Trophoblast cell (in vitro differentiated cells and primary cell): ENCODE data around the gene DEPDC5.

ENCODE experiments used
- DNase-seq, 2 donors: peaks; one replicate each; pipeline ENCODE4 v3.0.0-alpha.2; 2016
- H2AFZ ChIP-seq: 2 replicates; pipeline ENCODE4 v1.6.1; 2013; ENCODE audit warnings: low read length, moderate library complexity, mild to moderate bottlenecking; ENCODE audit not compliant: insufficient read depth, poor library complexity
- H2AK5ac ChIP-seq: 2 replicates; pipeline ENCODE4 v1.6.1; 2013; ENCODE audit warnings: mild to moderate bottlenecking, low read length
- H2BK120ac ChIP-seq: 2 replicates; pipeline ENCODE4 v1.6.1; 2013; ENCODE audit warnings: low read length, mild to moderate bottlenecking, moderate library complexity; ENCODE audit not compliant: insufficient read depth, poor library complexity
- H2BK12ac ChIP-seq: 2 replicates; pipeline ENCODE4 v1.6.1; 2013; ENCODE audit warnings: mild to moderate bottlenecking, low read length, moderate library complexity
- H2BK5ac ChIP-seq: 2 replicates; pipeline ENCODE4 v1.6.1; 2013; ENCODE audit warnings: low read length, low read depth, moderate library complexity, mild to moderate bottlenecking; ENCODE audit not compliant: poor library complexity
- H3K14ac ChIP-seq: 2 replicates; pipeline ENCODE4 v1.6.1; 2013; ENCODE audit warnings: mild to moderate bottlenecking, low read length
- H3K18ac ChIP-seq: 2 replicates; pipeline ENCODE4 v1.6.1; 2013; ENCODE audit warnings: mild to moderate bottlenecking, low read length
- H3K23ac ChIP-seq: 2 replicates; pipeline ENCODE4 v1.6.1; 2013; ENCODE audit warnings: low read length
- H3K27ac ChIP-seq: 2 replicates; pipeline ENCODE4 v1.5.1; 2013; ENCODE audit warnings: low read depth, mild to moderate bottlenecking, inconsistent platforms, low read length, moderate library complexity
- H3K27me3 ChIP-seq: 2 replicates; pipeline ENCODE4 v1.6.1; 2013; ENCODE audit warnings: inconsistent platforms, mild to moderate bottlenecking, low read length, moderate library complexity; ENCODE audit not compliant: insufficient read depth
- H3K36me3 ChIP-seq, 2 experiments: 1 replicate in 1 of 2; 2 replicates in 1 of 2; pipeline ENCODE4 v1.6.1; 2013; ENCODE audit warnings: low read length in 2 of 2, mild to moderate bottlenecking in 2 of 2, moderate library complexity in 1 of 2; ENCODE audit not compliant: insufficient read depth in 2 of 2, control insufficient read depth in 1 of 2
- H3K4ac ChIP-seq: 2 replicates; pipeline ENCODE4 v1.6.1; 2013; ENCODE audit warnings: low read depth, mild to moderate bottlenecking, low read length, moderate library complexity
- H3K4me1 ChIP-seq, 2 experiments: 1 replicate in 1 of 2; 2 replicates in 1 of 2; pipeline ENCODE4 v1.6.1; 2013; ENCODE audit warnings: low read length in 2 of 2, mild to moderate bottlenecking in 2 of 2, moderate library complexity in 1 of 2; ENCODE audit not compliant: insufficient read depth in 2 of 2, control insufficient read depth in 1 of 2
- H3K4me2 ChIP-seq: 2 replicates; pipeline ENCODE4 v1.6.1; 2013; ENCODE audit warnings: inconsistent platforms, mild to moderate bottlenecking, low read length, moderate library complexity
- H3K4me3 ChIP-seq: 2 replicates; pipeline ENCODE4 v1.5.1; 2013; ENCODE audit warnings: mild to moderate bottlenecking, low read depth, low read length, inconsistent platforms
- H3K79me1 ChIP-seq: one replicate; pipeline ENCODE4 v1.6.1; 2013; ENCODE audit warnings: low read length
- H3K79me2 ChIP-seq: 2 replicates; pipeline ENCODE4 v1.6.1; 2013; ENCODE audit warnings: low read length, mild to moderate bottlenecking; ENCODE audit not compliant: control insufficient read depth, insufficient read depth, poor library complexity
- H3K9ac ChIP-seq: 2 replicates; pipeline ENCODE4 v1.6.1; 2013; ENCODE audit warnings: mild to moderate bottlenecking, low read length
- H3K9me3 ChIP-seq: 2 replicates; pipeline ENCODE4 v1.6.1; 2013; ENCODE audit warnings: low read depth, mild to moderate bottlenecking, control low read depth, inconsistent platforms, low read length; ENCODE audit not compliant: insufficient read depth
- H4K12ac ChIP-seq: 2 replicates; pipeline ENCODE4 v1.6.1; 2013; ENCODE audit warnings: low read depth, mild to moderate bottlenecking, low read length, moderate library complexity
- H4K8ac ChIP-seq: 2 replicates; pipeline ENCODE4 v1.6.1; 2013; ENCODE audit warnings: low read depth, mild to moderate bottlenecking, low read length, moderate library complexity
- H4K91ac ChIP-seq: one replicate; pipeline ENCODE4 v1.6.1; 2013; ENCODE audit warnings: low read depth, mild to moderate bottlenecking, low read length, moderate library complexity
- WGBS: extraction: QIAGEN DNeasy Blood & Tissue Kit; methylation state at CpG from one replicate; pipeline ENCODE4 v1.1.7; 2013; ENCODE audit warnings: missing lambda C conversion rate; ENCODE audit not compliant: insufficient read length, insufficient coverage; ENCODE audit errors: extremely low coverage; 5-methylcytosine and 5-hydroxymethylcytosine counted together

The DEPDC5 gene

GRCh38 chr22:31898926-31899325, 145.1 kb downstream of the DEPDC5 start:
- H3K4me3 ChIP-seq, result no peak overlapping the region
- H3K27me3 ChIP-seq, result no peaks in the 10 kb centered on the region
- no peak overlapping the region for H3K18ac ChIP-seq
- H3K4me2 ChIP-seq, result no peak overlapping the region
- H2AFZ ChIP-seq, result no peak overlapping the region
- H2BK5ac ChIP-seq, result peak overlapping the region; percentile 15
- no peak overlapping the region for H3K27ac ChIP-seq
- H4K91ac ChIP-seq, result no peak overlapping the region
- no CpG with 5 or more reads among the region's 2 CpGs for WGBS
- H3K14ac ChIP-seq, result no peak overlapping the region
- H4K12ac ChIP-seq, result no peak overlapping the region
- H3K4ac ChIP-seq, result no peak overlapping the region
- H3K79me1 ChIP-seq, result no peaks in the 10 kb centered on the region
- H3K9ac ChIP-seq, result no peak overlapping the region
- no peaks in the 10 kb centered on the region for H3K4me1 ChIP-seq
- no peak overlapping the region for H2AK5ac ChIP-seq
- no peak for DNase-seq
- H3K36me3 ChIP-seq, result peaks cover 7 to 15% of the 10 kb centered on the region in 2 experiments
- no peak overlapping the region for H4K8ac ChIP-seq
- no peaks in the 10 kb centered on the region for H3K79me2 ChIP-seq
- H2BK12ac ChIP-seq, result no peak overlapping the region
- H2BK120ac ChIP-seq, result peak overlapping the region; percentile 5
- no peaks in the 10 kb centered on the region for H3K9me3 ChIP-seq
- no peak overlapping the region for H3K23ac ChIP-seq

- Histone ChIP-seq H3K14ac (no peak overlapping the region), H4K12ac (no peak overlapping the region), H3K4me2 (no peak overlapping the region), H3K36me3 (peaks cover 7 to 15% of the 10 kb centered on the region in 2 experiments), H3K23ac (no peak overlapping the region), H2AK5ac (no peak overlapping the region), H3K18ac (no peak overlapping the region), H3K9ac (no peak overlapping the region), H3K79me1 (no peaks in the 10 kb centered on the region), H2AFZ (no peak overlapping the region), H3K4me1 (no peaks in the 10 kb centered on the region), H2BK120ac (no peak overlapping the region), H3K4me3 (no peak overlapping the region), H3K27ac (no peak overlapping the region), H2BK12ac (no peak overlapping the region), H3K9me3 (no peaks in the 10 kb centered on the region), H4K8ac (no peak overlapping the region), H3K4ac (no peak overlapping the region), H2BK5ac (no peak overlapping the region), H3K79me2 (no peaks in the 10 kb centered on the region), H3K27me3 (no peaks in the 10 kb centered on the region), H4K91ac (no peak overlapping the region)
- WGBS, result no CpG with 5 or more reads among the region's 4 CpGs
- no peak for DNase-seq
Measured at GRCh38 chr22:31899669-31900068, 145.8 kb downstream of the DEPDC5 start.

GRCh38 chr22:31901388-31902137, 147.7 kb downstream of the DEPDC5 start:
- no peak for DNase-seq
- Histone ChIP-seq H3K18ac (no peak overlapping the region), H3K4me2 (no peak overlapping the region), H4K8ac (no peak overlapping the region), H3K4me1 (peaks cover 0 to 2% of the 10 kb centered on the region in 2 experiments), H3K36me3 (peaks cover 15 to 21% of the 10 kb centered on the region in 2 experiments), H3K79me1 (no peaks in the 10 kb centered on the region), H3K27me3 (no peaks in the 10 kb centered on the region), H3K23ac (no peak overlapping the region), H2BK120ac (no peak overlapping the region), H2AK5ac (no peak overlapping the region), H4K91ac (no peak overlapping the region), H2BK5ac (no peak overlapping the region), H3K4me3 (no peak overlapping the region), H3K4ac (no peak overlapping the region), H3K9me3 (no peaks in the 10 kb centered on the region), H4K12ac (no peak overlapping the region), H3K27ac (no peak overlapping the region), H2BK12ac (no peak overlapping the region), H3K79me2 (no peaks in the 10 kb centered on the region), H3K14ac (no peak overlapping the region), H2AFZ (no peak overlapping the region), H3K9ac (no peak overlapping the region)
- no CpG with 5 or more reads among the region's 6 CpGs for WGBS

- Histone ChIP-seq H3K27ac (no peak overlapping the region), H3K18ac (no peak overlapping the region), H3K79me2 (no peaks in the 10 kb centered on the region), H3K4ac (no peak overlapping the region), H3K14ac (no peak overlapping the region), H2AFZ (no peak overlapping the region), H3K36me3 (peaks cover 20 to 24% of the 10 kb centered on the region in 2 experiments), H3K4me3 (no peak overlapping the region), H2BK120ac (no peak overlapping the region), H3K9me3 (no peaks in the 10 kb centered on the region), H3K9ac (no peak overlapping the region), H3K4me1 (peaks cover 0 to 2% of the 10 kb centered on the region in 2 experiments), H3K4me2 (no peak overlapping the region), H2AK5ac (no peak overlapping the region), H2BK5ac (no peak overlapping the region), H3K27me3 (no peaks in the 10 kb centered on the region), H4K8ac (no peak overlapping the region), H4K91ac (no peak overlapping the region), H3K23ac (no peak overlapping the region), H2BK12ac (no peak overlapping the region), H4K12ac (no peak overlapping the region), H3K79me1 (no peaks in the 10 kb centered on the region)
- WGBS, result no CpG with 5 or more reads among the region's 3 CpGs
- DNase-seq, result no peak
Measured at GRCh38 chr22:31904651-31905050, 150.8 kb downstream of the DEPDC5 start.
